GM19043 (cell line): ENCODE data around the gene CLCNKA.
"Not testable (repeated sequence)": the region's sequence is repeated elsewhere in the genome, so short reads cannot be mapped to it uniquely, and the experiment has no call there.

ENCODE experiments used
- ATAC-seq: cut with Tn5 transposase; IDR thresholded peaks from one replicate; pipeline ENCODE4 v1.9.1; 2021; ENCODE audit warnings: low read depth; ENCODE audit not compliant: unreplicated experiment

CLCNKA gene

GRCh38 chr1:16021681-16022080, at the start of gene CLCNKA:
Gene CLCNKA, plus strand, starts transcription at chr1:16022036. Its CDS starts 584 bp downstream, at chr1:16022620.
- ATAC-seq, result no peak

DNA sequence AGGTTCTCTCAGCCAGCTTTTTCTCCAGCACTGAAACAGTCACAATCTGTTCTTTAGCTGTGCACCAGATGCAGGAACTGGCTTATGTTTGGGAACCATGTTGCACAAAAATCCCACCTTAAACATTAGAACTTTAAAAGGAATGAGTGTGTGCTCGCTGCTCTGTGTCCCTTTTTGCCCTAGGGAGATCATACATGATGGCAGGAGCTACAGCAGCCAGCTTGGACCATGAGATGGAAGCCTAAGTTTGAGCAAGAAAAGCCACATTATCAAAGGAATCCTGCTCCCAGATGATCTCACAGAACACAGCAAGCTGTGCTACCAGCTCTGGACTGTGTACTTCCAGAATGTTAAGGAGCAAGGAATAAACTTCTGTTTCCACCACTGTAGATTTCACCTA, 49.4 kb upstream of the CLCNKA start:
- ATAC-seq, result no peak

- no peak for ATAC-seq
Observed at GRCh38 chr1:15973772-15974171, 48.1 kb upstream of the CLCNKA start.

DNA sequence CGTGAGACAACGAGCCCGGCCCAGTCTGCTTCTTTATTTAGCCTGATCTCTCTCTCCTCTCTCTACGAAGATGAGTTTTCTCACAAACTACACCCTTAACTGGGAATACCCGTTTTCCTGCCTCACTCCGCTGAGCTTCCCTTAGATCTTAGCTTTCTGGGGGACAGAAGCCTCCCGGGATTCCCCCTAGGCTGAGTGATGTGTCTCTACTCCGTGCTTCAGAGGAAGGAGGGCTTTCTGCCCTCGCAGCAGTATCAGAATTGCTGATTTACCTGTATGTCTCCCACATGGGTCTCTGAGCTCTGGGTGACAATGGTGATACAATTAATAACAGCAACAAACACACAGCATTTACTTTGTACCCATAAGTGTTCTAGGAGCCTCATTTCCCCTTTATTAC, 47.0 kb upstream of the CLCNKA start:
- ATAC-seq, result no peak

DNA sequence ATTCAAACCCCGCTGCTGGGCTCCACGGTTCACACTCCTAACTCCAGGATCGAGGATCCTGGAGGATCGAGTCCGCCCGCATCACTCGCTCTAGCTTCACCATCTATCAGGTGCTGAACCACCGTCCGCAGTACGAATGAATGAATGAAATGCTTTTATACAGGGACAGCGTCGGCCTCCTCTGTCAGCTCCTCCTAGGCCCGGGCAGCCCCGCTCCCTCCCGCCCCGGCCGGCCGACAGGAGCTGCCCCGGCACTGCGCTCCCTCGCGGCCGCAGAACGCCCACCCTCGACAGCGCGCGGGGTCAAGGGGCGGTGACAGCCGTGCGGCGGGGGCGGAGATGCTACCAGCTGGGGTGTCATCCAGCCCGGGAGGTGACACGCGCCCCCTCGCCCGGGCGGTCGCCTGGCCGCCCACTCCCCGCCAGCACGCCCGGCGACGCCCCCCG, 46.5 kb upstream of the CLCNKA start:
- peak; percentile 51 for ATAC-seq

DNA sequence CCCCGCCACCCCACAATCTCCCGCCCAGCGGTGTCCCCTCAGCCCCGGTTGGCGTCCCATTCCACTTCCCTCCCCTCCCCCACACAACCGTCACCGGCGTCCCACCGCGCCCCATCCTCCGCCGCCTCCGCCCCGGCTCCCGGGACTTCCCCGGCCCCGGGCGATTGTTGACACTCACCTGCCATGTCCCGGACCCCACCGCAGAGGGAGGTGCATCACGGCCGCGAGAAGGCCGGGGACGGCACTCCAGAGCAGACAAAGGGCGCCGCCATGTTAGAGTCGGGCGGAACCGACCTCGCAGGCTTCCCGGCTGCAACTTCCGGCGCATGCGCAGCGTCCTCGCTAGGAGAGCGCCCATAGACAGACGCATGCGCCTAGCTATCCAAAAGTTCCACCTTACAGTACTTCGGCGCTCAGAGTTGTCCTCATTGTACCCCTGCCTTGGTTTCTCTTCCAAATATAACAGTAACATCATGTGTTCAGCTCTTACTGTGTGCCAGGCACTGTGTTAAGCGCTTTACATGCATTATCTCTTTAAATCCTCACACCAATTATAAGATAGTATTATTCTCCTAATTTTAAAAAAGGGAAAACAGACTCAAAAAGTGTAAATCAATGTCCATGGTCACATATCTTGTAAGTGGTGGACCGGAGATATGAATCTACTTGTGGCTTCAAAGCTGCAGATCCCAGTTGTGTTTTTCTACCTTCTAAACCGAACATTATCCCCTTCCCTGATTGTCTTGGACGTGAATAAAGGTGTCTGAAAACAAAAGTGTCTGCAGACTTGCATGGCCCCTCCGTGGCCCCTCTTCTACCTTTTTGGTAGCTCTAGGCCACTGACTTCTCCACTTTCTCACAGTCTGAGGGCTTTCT, 45.8 kb upstream of the CLCNKA start, which contains the start of gene ZBTB17:
ZBTB17 (minus strand) TSS at position 297 of the 876 bp plus-strand sequence. CDS start 27,606 bp downstream, outside the sequence.
- ATAC-seq, result peak; percentile 65

DNA sequence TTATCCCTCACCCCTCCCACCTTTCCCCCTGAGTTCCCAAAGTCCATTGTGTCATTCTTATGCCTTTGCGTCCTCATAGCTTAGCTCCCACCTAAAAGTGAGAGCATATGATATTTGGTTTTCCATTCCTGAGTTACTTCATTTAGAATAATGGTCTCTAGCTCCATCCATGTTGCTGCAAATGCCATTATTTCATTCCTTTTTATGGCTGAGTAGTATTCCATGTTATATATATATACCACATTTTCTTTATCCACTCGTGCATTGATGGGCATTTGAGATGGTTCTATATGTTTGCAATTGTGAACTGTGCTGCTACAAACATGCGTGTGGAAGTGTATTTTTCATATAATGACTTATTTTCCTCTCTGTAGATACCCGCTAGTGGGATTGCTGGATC, 43.9 kb upstream of the CLCNKA start:
- not testable (repeated sequence) for ATAC-seq

DNA sequence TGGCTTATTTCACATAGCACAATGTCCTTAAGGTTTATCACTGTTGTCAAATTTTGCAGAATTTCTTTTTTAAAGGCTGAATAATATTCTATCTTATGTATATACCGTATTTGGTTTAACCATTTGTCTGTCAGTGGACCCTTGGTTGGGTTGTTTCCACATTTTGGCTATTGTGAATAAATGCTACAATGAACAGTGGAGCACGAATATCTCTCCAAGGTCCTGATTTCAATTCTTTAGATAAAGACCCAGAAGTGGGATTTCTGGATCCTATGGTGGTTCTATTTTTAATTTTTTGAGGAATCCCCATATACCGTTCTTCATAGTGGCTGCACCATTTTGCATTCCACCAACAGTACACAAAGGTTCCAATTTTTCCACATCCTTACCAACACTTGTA, 40.2 kb upstream of the CLCNKA start:
- no peak for ATAC-seq

DNA sequence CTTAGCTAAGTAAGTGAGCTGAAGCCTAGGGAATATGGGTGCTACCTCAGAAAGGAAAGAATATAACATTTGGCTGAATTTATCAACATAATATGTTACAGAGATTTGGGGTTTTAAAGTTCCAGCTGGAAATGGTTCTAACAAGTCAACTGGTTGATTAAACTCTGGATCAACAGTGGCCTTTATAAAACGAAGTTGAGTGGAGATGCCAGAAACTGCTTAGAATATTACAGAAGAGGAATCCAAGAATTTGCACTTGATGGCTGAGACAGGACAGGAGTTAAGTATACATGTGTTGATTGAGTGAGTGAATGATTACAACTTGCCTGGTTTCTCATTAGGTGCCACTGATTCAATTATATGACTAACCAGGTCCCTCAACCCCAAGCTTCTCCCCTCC, 38.6 kb upstream of the CLCNKA start:
- no peak for ATAC-seq

GRCh38 chr1:15985611-15986297, 36.1 kb upstream of the CLCNKA start:
- ATAC-seq, result no peak

DNA sequence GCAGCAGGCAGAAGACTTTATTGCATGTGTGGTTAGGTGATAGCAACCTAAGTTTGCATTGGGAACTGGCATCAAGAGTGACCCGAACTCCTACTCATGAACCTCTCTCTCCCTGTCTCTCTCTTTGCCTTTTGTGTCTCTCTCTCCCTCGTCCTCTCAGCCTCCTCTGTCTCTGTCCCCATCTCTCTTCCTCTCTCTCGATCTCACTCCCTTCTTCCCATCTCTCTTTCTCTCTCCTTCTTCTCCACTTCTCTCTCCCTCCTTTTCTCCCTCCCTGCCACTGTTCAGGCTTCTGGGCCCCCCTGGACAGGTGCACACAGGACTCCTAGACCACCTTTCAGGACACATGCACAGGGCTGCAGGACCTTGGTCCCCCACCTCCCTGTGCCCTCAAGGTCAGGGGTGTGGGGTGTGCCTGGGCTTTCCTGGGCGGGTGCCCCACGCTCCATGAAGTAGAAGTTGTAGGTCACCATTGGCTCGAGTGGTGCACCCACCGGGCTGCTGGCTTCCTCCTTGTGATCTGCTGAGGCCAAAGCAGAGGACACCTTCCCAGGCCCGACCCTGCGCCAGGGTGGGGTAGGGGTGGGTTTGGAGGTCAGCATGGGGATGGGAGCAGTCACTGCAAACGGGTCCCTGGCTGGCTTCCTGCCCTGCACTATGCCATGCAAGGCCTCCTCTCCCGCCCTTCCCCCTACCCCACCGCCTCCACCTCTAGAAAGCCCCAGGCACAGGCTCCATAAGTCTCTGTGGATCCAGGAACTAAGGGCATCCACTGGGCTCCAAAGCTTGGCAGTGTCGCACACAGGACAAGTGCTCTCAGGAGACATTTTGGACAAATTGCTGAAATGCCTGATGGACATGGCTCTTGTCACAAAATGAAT, 32.7 kb upstream of the CLCNKA start:
- no peak for ATAC-seq

DNA sequence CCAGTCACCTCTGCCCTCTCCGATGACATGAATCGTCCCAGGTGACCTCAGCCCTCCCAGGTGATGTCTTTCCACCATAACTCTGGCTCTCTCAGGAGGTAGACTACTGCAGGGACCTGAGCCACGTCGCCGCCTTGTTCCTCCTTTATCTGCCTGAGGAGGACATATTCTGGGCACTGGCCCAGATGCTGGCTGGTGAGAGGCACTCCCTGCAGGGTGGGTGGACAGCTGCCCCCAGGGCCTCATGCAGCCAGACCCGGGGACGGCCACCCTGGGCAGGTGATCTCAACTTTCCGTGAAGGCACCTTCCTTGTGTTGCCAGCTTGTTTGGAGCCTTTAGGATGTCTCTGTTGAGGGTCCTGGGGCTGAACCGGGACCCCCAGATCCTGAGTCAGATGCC, 32.1 kb upstream of the CLCNKA start:
- no peak for ATAC-seq

DNA sequence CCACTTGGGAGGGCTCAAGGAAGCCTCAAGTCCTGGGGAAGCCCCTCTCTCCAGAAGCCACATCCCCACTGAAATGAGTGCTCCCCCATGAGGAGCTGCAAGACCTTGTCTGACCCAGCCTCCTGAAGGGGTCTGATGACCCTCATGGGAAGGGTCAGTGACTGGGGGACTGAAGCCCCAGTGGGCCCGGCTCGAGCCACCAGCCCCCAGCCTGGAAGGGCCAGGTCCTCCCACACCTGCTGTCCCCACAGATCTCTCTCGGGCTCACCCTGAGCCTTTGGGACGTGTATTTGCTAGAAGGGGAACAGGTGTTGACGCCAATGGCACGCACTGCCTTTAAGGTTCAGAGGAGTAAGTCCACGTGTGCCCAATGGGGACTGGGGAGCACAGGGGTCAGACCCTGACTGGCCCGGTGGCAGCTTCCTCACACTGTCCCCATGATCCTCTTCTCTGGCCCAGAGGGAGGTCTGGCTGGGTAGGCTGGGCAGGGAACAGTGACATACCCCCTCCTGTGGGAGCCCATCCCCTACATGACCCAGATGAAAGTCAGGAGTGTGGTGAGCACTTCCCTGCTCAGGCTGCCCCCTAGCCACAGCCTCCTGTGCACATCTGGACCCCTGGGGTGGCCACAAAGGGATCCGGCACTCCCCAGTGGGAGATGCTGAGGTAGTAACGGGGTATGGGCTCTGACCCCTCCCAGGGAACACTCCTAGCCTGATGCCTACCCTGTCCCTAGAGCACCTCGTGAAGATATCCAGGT, 30.2 kb upstream of the CLCNKA start:
- ATAC-seq, result no peak

DNA sequence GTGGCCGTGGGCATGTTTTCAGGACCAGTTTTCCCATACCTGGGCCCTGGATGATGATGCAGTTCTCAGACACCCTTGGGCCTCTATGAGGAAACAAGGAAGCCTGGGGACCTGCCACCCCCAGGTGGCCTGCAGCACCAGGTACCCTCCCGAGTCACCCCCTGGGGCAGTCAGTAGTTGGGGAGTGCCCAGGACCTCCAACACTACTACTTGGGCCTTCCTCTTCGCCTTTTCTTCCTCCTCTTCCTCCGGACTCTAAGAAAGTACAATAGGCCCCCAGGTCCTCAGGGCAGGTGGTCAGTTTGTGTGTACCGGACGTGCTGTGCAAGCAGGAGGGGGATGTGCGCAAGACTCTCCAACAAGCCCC, 29.7 kb upstream of the CLCNKA start:
- ATAC-seq, result no peak

DNA sequence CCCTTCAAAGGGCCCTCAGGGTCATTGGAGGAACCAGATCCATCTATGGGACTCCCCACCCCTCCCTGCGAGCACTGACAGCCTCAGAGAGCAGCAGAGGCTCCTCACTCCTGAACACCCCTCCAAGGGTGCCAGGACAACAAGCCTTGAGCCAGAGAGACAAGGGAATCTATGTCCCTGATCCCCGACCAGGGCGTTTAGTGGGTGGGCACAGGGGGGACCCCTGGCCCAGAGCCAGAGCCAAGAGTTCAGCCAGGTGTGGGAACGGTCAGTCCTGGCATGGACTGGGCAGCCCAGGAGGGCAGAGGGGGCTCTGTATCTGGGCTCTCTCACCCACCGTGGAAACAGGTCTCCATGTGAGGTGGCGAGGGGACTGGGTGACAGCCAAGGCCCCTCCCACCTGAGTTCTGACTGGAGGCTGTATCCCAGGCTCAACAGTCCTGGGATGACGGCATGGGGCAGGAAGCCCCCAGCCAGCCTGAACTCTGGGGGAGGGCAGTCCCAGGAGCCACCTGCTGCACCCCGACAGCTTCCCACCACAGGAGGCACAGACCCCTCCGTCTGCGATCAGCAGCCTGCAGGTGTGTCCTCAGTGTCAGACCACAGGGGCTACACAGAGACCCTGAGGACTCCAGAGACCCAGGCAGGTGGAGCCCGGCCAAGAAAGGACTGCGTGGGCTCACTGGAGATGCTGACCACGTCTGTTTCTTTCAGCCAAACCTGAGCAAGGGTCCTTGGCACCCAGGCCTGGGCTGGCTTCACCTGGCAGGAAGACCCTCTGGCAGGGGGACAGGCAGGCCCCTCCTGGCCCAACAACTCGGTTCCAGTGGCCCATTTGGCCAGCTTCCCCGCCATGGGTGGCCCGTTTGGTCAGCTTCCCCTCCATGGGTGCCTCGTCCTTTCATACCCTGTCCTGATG, 29.0 kb upstream of the CLCNKA start:
- ATAC-seq, result no peak

- no peak for ATAC-seq
Observed at GRCh38 chr1:15993666-15994065, 28.2 kb upstream of the CLCNKA start.

DNA sequence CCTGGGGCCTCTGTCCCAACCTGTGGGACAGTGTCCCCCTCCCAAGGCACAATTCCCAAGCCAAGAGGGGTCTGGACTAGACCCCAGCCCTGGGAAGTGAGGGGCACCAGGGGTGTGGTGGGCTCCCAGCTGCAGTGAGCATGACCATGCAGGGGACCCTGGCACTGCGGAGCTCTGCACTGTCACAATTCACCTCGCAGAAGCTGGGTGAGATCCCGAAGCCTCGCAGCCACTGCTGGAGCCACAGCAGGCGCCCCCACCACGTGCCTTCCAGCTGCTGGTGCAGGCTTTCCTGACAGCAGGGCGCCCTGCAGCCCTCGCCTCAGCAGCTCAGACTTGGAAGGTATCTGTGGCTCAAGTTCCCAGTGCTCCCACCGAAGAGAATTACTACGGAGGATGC, 27.8 kb upstream of the CLCNKA start:
- no peak for ATAC-seq

GRCh38 chr1:15994590-15995351, 27.1 kb upstream of the CLCNKA start:
- no peak for ATAC-seq
